ENCODE results near the gene VPS37D. TPM values are rescaled to one million over a fixed set of nuclear protein-coding genes. Genes with fewer than 3 reads are reported as not detected.

The VPS37D gene
- total RNA-seq: 0.87 and 2.7 TPM in 2 replicates

GRCh38 chr7:73667344-73668102 is at the start of gene VPS37D:
Gene VPS37D, plus strand, starts transcription at chr7:73667831. Its CDS starts 128 bp downstream, at chr7:73667959.

GRCh38 chr7:73623798-73624668 is 43.6 kb upstream of the VPS37D start, which contains the start of gene MLXIPL:
Gene MLXIPL, minus strand, starts transcription at chr7:73624522. Its CDS starts 30 bp downstream, at chr7:73624492.

GRCh38 chr7:73683056-73683787 is 15.6 kb downstream of the VPS37D start, which contains the start of the genes BUD23 and DNAJC30:
Gene BUD23, plus strand, starts transcription at chr7:73683597. Its CDS starts 29 bp downstream, at chr7:73683626.
Gene DNAJC30, minus strand, starts transcription at chr7:73683453. Its CDS starts 30 bp downstream, at chr7:73683423.

GRCh38 chr7:73718905-73719805 is 51.5 kb downstream of the VPS37D start, which contains the start of gene STX1A:
Gene STX1A, minus strand, starts transcription at chr7:73719669. Its CDS starts 38 bp downstream, at chr7:73719631.

Small RNA genes lying within 50 kb of the gene (small RNA-seq; reads per million reads assigned to genes)
- gene MIR4284: not detected

Other genes with a start within 250 kb of the VPS37D start
- 0.54 TPM in 1 of 2 replicates, not detected in the other for gene FZD9, start 234.1 kb upstream of the VPS37D start, total RNA-seq
- gene BAZ1B, start 145.5 kb upstream of the VPS37D start, total RNA-seq: 36.9 and 47.9 TPM in 2 replicates
- gene BCL7B, start 110.1 kb upstream of the VPS37D start, total RNA-seq: 23.2 and 33.7 TPM in 2 replicates
- 75.0 and 84.8 TPM in 2 replicates for gene TBL2, start 89.3 kb upstream of the VPS37D start, total RNA-seq
- not detected in 2 replicates for gene MLXIPL, start 43.3 kb upstream of the VPS37D start, total RNA-seq
- 3.5 and 3.6 TPM in 2 replicates for gene DNAJC30, start 15.6 kb downstream of the VPS37D start, total RNA-seq
- gene BUD23, start 15.8 kb downstream of the VPS37D start, total RNA-seq: 23.6 and 52.9 TPM in 2 replicates
- 2.4 and 7.4 TPM in 2 replicates for gene STX1A, start 51.8 kb downstream of the VPS37D start, total RNA-seq
- gene ABHD11, start 71.0 kb downstream of the VPS37D start, total RNA-seq: 14.1 and 16.1 TPM in 2 replicates
- gene CLDN3, start 102.4 kb downstream of the VPS37D start, total RNA-seq: not detected in 2 replicates
- gene CLDN4, start 163.2 kb downstream of the VPS37D start, total RNA-seq: 216 and 226 TPM in 2 replicates
- gene METTL27, start 174.7 kb downstream of the VPS37D start, total RNA-seq: 1.6 and 8.2 TPM in 2 replicates
- not detected in 2 replicates for gene TMEM270, start 193.3 kb downstream of the VPS37D start, total RNA-seq